ENCODE measurements around the gene MYO1C. TPM values are rescaled to one million over a fixed set of nuclear protein-coding genes. Genes with fewer than 3 reads are reported as not detected.

MYO1C gene
- total RNA-seq, 1 experiment from 2014 or later, result 171 TPM

DNA sequence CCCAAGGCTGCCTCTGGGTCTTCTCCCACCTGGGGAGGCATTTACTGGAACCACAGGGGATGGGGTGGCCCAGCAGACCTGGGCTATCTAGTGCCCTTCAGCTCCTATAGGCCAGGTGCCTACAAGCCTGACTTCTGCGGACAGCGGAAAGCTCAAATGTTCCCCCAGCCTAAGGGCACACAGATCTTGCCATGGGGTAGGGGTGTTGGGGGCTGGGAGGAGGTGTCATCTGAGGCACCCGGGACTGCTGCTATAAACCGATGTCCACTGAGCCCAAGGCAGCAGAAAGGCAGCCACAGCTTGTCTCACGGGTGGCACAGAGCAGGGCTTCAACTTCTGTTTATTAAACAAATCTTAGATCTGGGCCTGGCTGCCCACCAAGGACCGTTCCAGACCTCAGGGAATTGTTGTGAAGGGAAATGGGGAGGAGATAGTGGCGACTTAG is 3.6 kb downstream of the MYO1C start:
- DNase-seq, result no peak
- no peaks in the 10 kb centered on the region; the same call in 1 of the 2 replicates for H3K36me3 ChIP-seq (ENCODE audit: control insufficient read depth, insufficient read depth, low read length)
- H3K4me3 ChIP-seq (ENCODE audit: low read depth, low read length), result no peak overlapping the region
- H3K4me1 ChIP-seq, result peaks cover 31% of the 10 kb centered on the region
- H3K9me3 Mint-ChIP-seq (ENCODE audit: unreplicated experiment), result no peaks in the 10 kb centered on the region
- no peaks in the 10 kb centered on the region for H3K9me3 ChIP-seq
- H3K27me3 Mint-ChIP-seq (ENCODE audit: insufficient read depth, unreplicated experiment), result no peaks in the 10 kb centered on the region
- peak overlapping the region; percentile 91 for H3K4me3 Mint-ChIP-seq (ENCODE audit: unreplicated experiment)
- H3K36me3 Mint-ChIP-seq (ENCODE audit: insufficient read depth, unreplicated experiment), result peaks cover 44% of the 10 kb centered on the region
- H3K27ac Mint-ChIP-seq (ENCODE audit: unreplicated experiment), result peak overlapping the region; percentile 70
- ChIA-PET CTCF (no interaction called here), POLR2A (no interaction called here)
- peaks cover 17% of the 10 kb centered on the region for H3K4me1 Mint-ChIP-seq (ENCODE audit: low read depth, unreplicated experiment)
- no TSS peak for BruUV-seq (replicated peaks)
- H3K27me3 ChIP-seq (replicated peaks; ENCODE audit: control insufficient read depth, insufficient read depth, low read length), result no peaks in the 10 kb centered on the region
- TF ChIP-seq, protein P1, sequence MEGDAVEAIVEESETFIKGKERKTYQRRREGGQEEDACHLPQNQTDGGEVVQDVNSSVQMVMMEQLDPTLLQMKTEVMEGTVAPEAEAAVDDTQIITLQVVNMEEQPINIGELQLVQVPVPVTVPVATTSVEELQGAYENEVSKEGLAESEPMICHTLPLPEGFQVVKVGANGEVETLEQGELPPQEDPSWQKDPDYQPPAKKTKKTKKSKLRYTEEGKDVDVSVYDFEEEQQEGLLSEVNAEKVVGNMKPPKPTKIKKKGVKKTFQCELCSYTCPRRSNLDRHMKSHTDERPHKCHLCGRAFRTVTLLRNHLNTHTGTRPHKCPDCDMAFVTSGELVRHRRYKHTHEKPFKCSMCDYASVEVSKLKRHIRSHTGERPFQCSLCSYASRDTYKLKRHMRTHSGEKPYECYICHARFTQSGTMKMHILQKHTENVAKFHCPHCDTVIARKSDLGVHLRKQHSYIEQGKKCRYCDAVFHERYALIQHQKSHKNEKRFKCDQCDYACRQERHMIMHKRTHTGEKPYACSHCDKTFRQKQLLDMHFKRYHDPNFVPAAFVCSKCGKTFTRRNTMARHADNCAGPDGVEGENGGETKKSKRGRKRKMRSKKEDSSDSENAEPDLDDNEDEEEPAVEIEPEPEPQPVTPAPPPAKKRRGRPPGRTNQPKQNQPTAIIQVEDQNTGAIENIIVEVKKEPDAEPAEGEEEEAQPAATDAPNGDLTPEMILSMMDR (IDR thresholded peaks at IDR 0.05; ENCODE audit: insufficient read depth in 1 of 2, low read depth in 1 of 2, low read length in 1 of 2, severe bottlenecking in 1 of 2, unreplicated experiment in 1 of 2), result no peak
- intact Hi-C loops (cut with micrococcal nuclease; ENCODE audit: unreplicated experiment), result no loop called here

GRCh38 chr17:1487939-1488825 is 4.3 kb downstream of the MYO1C start:
- H3K4me1 ChIP-seq, result peaks cover 31% of the 10 kb centered on the region
- Mint-ChIP-seq H3K27me3 (ENCODE audit: insufficient read depth, unreplicated experiment) (no peaks in the 10 kb centered on the region), H3K27ac (ENCODE audit: unreplicated experiment) (peak overlapping the region; percentile 70), H3K9me3 (ENCODE audit: unreplicated experiment) (no peaks in the 10 kb centered on the region), H3K4me3 (ENCODE audit: unreplicated experiment) (peak overlapping the region; percentile 91), H3K4me1 (ENCODE audit: low read depth, unreplicated experiment) (peaks cover 17% of the 10 kb centered on the region), H3K36me3 (ENCODE audit: insufficient read depth, unreplicated experiment) (peaks cover 51% of the 10 kb centered on the region)
- ChIA-PET CTCF (no interaction called here), POLR2A (no interaction called here)
- no peak overlapping the region for H3K4me3 ChIP-seq (ENCODE audit: low read depth, low read length)
- H3K9me3 ChIP-seq, result no peaks in the 10 kb centered on the region
- no peaks in the 10 kb centered on the region; the same call in 1 of the 2 replicates for H3K36me3 ChIP-seq (ENCODE audit: control insufficient read depth, insufficient read depth, low read length)
- DNase-seq, result peak in 1 of 2 experiments; percentile 44
- BruUV-seq (replicated peaks), result no TSS peak
- TF ChIP-seq, protein P1 (IDR thresholded peaks at IDR 0.05; ENCODE audit: insufficient read depth in 1 of 2, low read depth in 1 of 2, low read length in 1 of 2, severe bottlenecking in 1 of 2, unreplicated experiment in 1 of 2), result no peak
- intact Hi-C loops (cut with micrococcal nuclease; ENCODE audit: unreplicated experiment), result no loop called here
- no peaks in the 10 kb centered on the region for H3K27me3 ChIP-seq (replicated peaks; ENCODE audit: control insufficient read depth, insufficient read depth, low read length)

DNA sequence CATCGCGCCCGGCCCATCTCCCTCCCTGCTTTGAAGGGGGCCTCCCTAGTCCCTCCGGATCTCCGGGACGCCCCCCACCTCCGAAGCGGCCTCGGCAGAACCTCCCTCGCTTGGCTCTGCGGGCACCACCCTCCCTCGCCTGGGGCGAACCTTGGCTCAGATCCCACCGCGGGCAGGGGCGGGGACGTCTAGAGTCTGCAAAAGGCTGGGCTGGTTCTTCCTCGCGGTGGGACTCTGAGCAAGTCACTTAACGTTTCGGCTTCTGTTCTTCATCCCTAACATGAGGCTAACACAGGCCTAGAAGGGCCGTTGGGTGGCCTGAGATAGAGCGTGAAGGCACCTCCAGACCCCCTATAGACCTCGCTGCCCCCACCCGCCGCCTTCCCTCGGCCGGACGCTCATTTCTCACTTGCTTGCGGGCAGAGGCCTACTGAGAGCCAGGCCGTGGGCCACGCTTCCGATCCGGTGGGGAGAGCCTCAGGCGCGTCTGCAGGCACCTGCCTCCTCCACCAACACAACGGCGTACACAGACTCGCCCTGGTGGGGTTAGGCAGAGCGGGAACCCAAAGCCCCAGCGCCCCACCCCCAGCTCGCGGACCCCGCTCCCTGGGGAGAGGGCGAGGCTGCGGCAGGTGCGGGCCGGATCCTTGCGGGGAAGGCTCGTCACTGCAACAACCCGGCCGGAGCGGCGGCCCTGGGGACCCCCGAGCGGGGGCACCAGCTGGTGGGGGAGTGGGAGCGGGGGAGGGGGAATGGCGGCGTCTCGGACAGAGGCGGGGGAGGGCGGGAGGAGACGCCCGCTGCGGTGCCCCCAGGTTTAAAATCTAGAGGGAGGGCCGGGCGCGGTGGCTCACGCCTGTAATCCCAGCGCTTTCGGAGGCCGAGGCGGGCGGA is 5.4 kb downstream of the MYO1C start:
- Histone ChIP-seq H3K4me3 (ENCODE audit: low read depth, low read length) (no peak overlapping the region), H3K9me3 (no peaks in the 10 kb centered on the region), H3K36me3 (ENCODE audit: control insufficient read depth, insufficient read depth, low read length) (no peaks in the 10 kb centered on the region; the same call in 1 of the 2 replicates), H3K27me3 (replicated peaks; ENCODE audit: control insufficient read depth, insufficient read depth, low read length) (no peaks in the 10 kb centered on the region), H3K4me1 (peaks cover 27% of the 10 kb centered on the region)
- peak in 1 of 2 experiments; percentile 61 for DNase-seq
- intact Hi-C loops (cut with micrococcal nuclease; ENCODE audit: unreplicated experiment), result no loop called here
- Mint-ChIP-seq H3K4me3 (ENCODE audit: unreplicated experiment) (peak overlapping the region; percentile 83), H3K4me1 (ENCODE audit: low read depth, unreplicated experiment) (peaks cover 17% of the 10 kb centered on the region), H3K27ac (ENCODE audit: unreplicated experiment) (peak overlapping the region; percentile 53), H3K9me3 (ENCODE audit: unreplicated experiment) (no peaks in the 10 kb centered on the region), H3K27me3 (ENCODE audit: insufficient read depth, unreplicated experiment) (no peaks in the 10 kb centered on the region), H3K36me3 (ENCODE audit: insufficient read depth, unreplicated experiment) (peaks cover 60% of the 10 kb centered on the region)
- BruUV-seq (replicated peaks), result no TSS peak
- TF ChIP-seq, protein P1 (IDR thresholded peaks at IDR 0.05; ENCODE audit: insufficient read depth in 1 of 2, low read depth in 1 of 2, low read length in 1 of 2, severe bottlenecking in 1 of 2, unreplicated experiment in 1 of 2), result no peak
- CTCF ChIA-PET, result no interaction called here
- POLR2A ChIA-PET, result no interaction called here
